ENCODE results near the gene KCNC1.

The KCNC1 gene

DNA sequence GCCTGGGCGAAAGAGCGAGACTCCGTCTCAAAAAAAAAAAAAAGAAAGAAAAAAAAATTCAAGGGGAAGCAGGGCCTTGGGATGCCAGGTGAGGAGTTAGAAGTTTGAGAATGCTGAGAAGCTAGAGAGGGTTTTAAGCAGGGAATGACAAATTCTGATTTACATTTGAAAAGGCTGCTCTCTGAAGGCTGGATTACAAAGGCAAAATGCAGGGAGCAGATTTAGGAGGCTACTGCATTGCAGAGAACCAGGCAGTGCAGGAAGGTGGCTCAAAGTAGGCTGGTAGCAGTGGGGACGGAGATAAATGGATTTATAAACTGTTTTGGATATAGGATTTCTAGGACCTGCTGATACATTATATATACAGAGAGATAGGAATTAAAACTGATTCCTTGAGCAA lies 66.6 kb downstream of the KCNC1 start:
- H3K4me3 ChIP-seq (ENCODE audit: low read depth, low read length) = no peak overlapping the region
- in situ Hi-C loops (cut with HindIII; ENCODE audit: low sequenced_read_pairs) = no loop called here
- TF ChIP-seq CTCF (IDR thresholded peaks at IDR 0.05; ENCODE audit: low read depth, low read length) = no peak
- no peak for DNase-seq (ENCODE audit: low read depth, low spot score)

GRCh38 chr11:17802491-17802890 lies 67.9 kb downstream of the KCNC1 start:
- no peak for TF ChIP-seq CTCF (IDR thresholded peaks at IDR 0.05; ENCODE audit: low read depth, low read length)
- no peak overlapping the region for H3K4me3 ChIP-seq (ENCODE audit: low read depth, low read length)
- in situ Hi-C loops (cut with HindIII; ENCODE audit: low sequenced_read_pairs) = no loop called here

GRCh38 chr11:17803754-17804334 lies 69.3 kb downstream of the KCNC1 start:
- DNase-seq (ENCODE audit: low read depth, low spot score) = no peak
- in situ Hi-C loops (cut with HindIII; ENCODE audit: low sequenced_read_pairs) = no loop called here
- H3K4me3 ChIP-seq (ENCODE audit: low read depth, low read length) = no peak overlapping the region
- TF ChIP-seq CTCF (IDR thresholded peaks at IDR 0.05; ENCODE audit: low read depth, low read length) = no peak

More at GRCh38 chr11:17802491-17802890, 67.9 kb downstream of the KCNC1 start:
- DNase-seq (ENCODE audit: low read depth, low spot score) = no peak

GRCh38 chr11:17805043-17805442 lies 70.5 kb downstream of the KCNC1 start:
- DNase-seq (ENCODE audit: low read depth, low spot score) = no peak
- in situ Hi-C loops (cut with HindIII; ENCODE audit: low sequenced_read_pairs) = no loop called here
- TF ChIP-seq CTCF (IDR thresholded peaks at IDR 0.05; ENCODE audit: low read depth, low read length) = no peak

GRCh38 chr11:17805873-17806272 lies 71.3 kb downstream of the KCNC1 start:
- in situ Hi-C loops (cut with HindIII; ENCODE audit: low sequenced_read_pairs) = no loop called here
- DNase-seq (ENCODE audit: low read depth, low spot score) = no peak
- TF ChIP-seq CTCF (IDR thresholded peaks at IDR 0.05; ENCODE audit: low read depth, low read length) = no peak
- H3K4me3 ChIP-seq (ENCODE audit: low read depth, low read length) = no peak overlapping the region

More at GRCh38 chr11:17805043-17805442, 70.5 kb downstream of the KCNC1 start:
- no peak overlapping the region for H3K4me3 ChIP-seq (ENCODE audit: low read depth, low read length)

- TF ChIP-seq CTCF (IDR thresholded peaks at IDR 0.05; ENCODE audit: low read depth, low read length) = no peak
- in situ Hi-C loops (cut with HindIII; ENCODE audit: low sequenced_read_pairs) = no loop called here
- no peak overlapping the region for H3K4me3 ChIP-seq (ENCODE audit: low read depth, low read length)
- no peak for DNase-seq (ENCODE audit: low read depth, low spot score)
Observed at GRCh38 chr11:17807034-17807433, 72.5 kb downstream of the KCNC1 start.

All from astrocyte of the spinal cord (primary cell).